ENCODE data around the gene MAN1C1.

The MAN1C1 gene

GRCh38 chr1:25699500-25700143 lies 83.0 kb downstream of the MAN1C1 start:
- Histone ChIP-seq H3K9ac (ENCODE audit: low read length) (no peak overlapping the region), H3K27ac (ENCODE audit: low read depth, low read length) (no peak overlapping the region), H3K9me2 (replicated peaks; ENCODE audit: insufficient read depth, low read length) (no peaks in the 10 kb centered on the region), H3K36me3 (ENCODE audit: low read length) (no peaks in the 10 kb centered on the region), H3K4me3 (ENCODE audit: insufficient read depth, low read length, poor library complexity, severe bottlenecking) (no peak overlapping the region), H3F3A (ENCODE audit: insufficient read depth) (no peaks in the 10 kb centered on the region), H3K27me3 (ENCODE audit: low read length) (no peaks in the 10 kb centered on the region), H3K9me3 (ENCODE audit: insufficient read depth, low read length) (no peaks in the 10 kb centered on the region), H3K79me2 (ENCODE audit: insufficient read depth, low read length) (no peaks in the 10 kb centered on the region), H2AFZ (ENCODE audit: low read depth, low read length, severe bottlenecking) (no peak overlapping the region), H3K4me2 (ENCODE audit: low read depth, low read length, poor library complexity, severe bottlenecking) (no peak overlapping the region), H4K20me1 (ENCODE audit: low read depth, low read length) (no peaks in the 10 kb centered on the region)
- TF ChIP-seq CTCF (IDR thresholded peaks at IDR 0.05; ENCODE audit: insufficient read depth, low read length, poor library complexity, severe bottlenecking) = no peak

GRCh38 chr1:25700144-25700523 lies 83.5 kb downstream of the MAN1C1 start:
- H3K36me3 ChIP-seq (ENCODE audit: low read length) = no peaks in the 10 kb centered on the region
- H3K4me3 ChIP-seq (ENCODE audit: insufficient read depth, low read length, poor library complexity, severe bottlenecking) = no peak overlapping the region
- H3K9me3 ChIP-seq (ENCODE audit: insufficient read depth, low read length) = no peaks in the 10 kb centered on the region
- H3K27ac ChIP-seq (ENCODE audit: low read depth, low read length) = no peak overlapping the region
- no peaks in the 10 kb centered on the region for H3K27me3 ChIP-seq (ENCODE audit: low read length)
- no peaks in the 10 kb centered on the region for H3K9me2 ChIP-seq (replicated peaks; ENCODE audit: insufficient read depth, low read length)
- TF ChIP-seq EZH2phosphoT487 (conservative IDR thresholded peaks at IDR 0.05; ENCODE audit: low read length) = no peak
- TF ChIP-seq CTCF (IDR thresholded peaks at IDR 0.05; ENCODE audit: insufficient read depth, low read length, poor library complexity, severe bottlenecking) = no peak
- no peaks in the 10 kb centered on the region for H3F3A ChIP-seq (ENCODE audit: insufficient read depth)
- H3K9ac ChIP-seq (ENCODE audit: low read length) = no peak overlapping the region
- H3K4me2 ChIP-seq (ENCODE audit: low read depth, low read length, poor library complexity, severe bottlenecking) = no peak overlapping the region
- no peaks in the 10 kb centered on the region for H4K20me1 ChIP-seq (ENCODE audit: low read depth, low read length)
- H2AFZ ChIP-seq (ENCODE audit: low read depth, low read length, severe bottlenecking) = no peak overlapping the region
- no peaks in the 10 kb centered on the region for H3K79me2 ChIP-seq (ENCODE audit: insufficient read depth, low read length)

GRCh38 chr1:25700626-25701025 lies 84.0 kb downstream of the MAN1C1 start:
- no peak for TF ChIP-seq CTCF (IDR thresholded peaks at IDR 0.05; ENCODE audit: insufficient read depth, low read length, poor library complexity, severe bottlenecking)
- no peak for TF ChIP-seq EZH2phosphoT487 (conservative IDR thresholded peaks at IDR 0.05; ENCODE audit: low read length)
- H3F3A ChIP-seq (ENCODE audit: insufficient read depth) = no peaks in the 10 kb centered on the region
- H3K79me2 ChIP-seq (ENCODE audit: insufficient read depth, low read length) = no peaks in the 10 kb centered on the region
- H3K27me3 ChIP-seq (ENCODE audit: low read length) = no peaks in the 10 kb centered on the region
- H3K36me3 ChIP-seq (ENCODE audit: low read length) = no peaks in the 10 kb centered on the region
- H3K9me2 ChIP-seq (replicated peaks; ENCODE audit: insufficient read depth, low read length) = no peaks in the 10 kb centered on the region
- no peak overlapping the region for H3K9ac ChIP-seq (ENCODE audit: low read length)
- H3K9me3 ChIP-seq (ENCODE audit: insufficient read depth, low read length) = no peaks in the 10 kb centered on the region
- H3K4me2 ChIP-seq (ENCODE audit: low read depth, low read length, poor library complexity, severe bottlenecking) = no peak overlapping the region
- no peaks in the 10 kb centered on the region for H4K20me1 ChIP-seq (ENCODE audit: low read depth, low read length)
- H3K4me3 ChIP-seq (ENCODE audit: insufficient read depth, low read length, poor library complexity, severe bottlenecking) = no peak overlapping the region
- H2AFZ ChIP-seq (ENCODE audit: low read depth, low read length, severe bottlenecking) = no peak overlapping the region
- no peak overlapping the region for H3K27ac ChIP-seq (ENCODE audit: low read depth, low read length)
